ENCODE data around the gene LEMD2. TPM values are rescaled to one million over a fixed set of nuclear protein-coding genes. Genes with fewer than 3 reads are reported as not detected.

LEMD2 gene
- total RNA-seq, 1 experiment from 2014 or later, result 62.9 TPM

DNA sequence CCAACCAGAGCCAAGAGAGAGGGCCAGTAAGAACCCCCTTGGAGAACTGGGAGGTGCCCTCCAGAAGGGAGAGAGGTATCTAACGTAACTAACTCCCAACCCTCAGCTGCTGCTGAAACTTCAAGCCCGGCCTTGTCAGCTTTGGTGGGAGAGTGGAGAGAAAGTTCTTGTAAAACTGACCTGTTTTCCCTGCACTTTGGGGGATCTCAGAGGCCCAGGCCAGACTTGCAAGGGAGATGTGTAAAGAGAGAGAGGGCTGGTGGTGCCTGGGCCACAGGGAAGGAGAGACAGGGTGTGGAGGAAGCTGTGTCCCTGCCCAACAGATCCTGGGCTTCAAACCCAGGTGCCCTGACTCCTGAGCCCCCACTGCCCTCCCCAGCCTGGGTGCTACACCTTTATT, 24.9 kb downstream of the LEMD2 start (continued):
- no peak for TF ChIP-seq CBFB (CRISPR knock-in tag; IDR thresholded peaks at IDR 0.05; ENCODE audit: low read depth)
- TF ChIP-seq, protein P1, sequence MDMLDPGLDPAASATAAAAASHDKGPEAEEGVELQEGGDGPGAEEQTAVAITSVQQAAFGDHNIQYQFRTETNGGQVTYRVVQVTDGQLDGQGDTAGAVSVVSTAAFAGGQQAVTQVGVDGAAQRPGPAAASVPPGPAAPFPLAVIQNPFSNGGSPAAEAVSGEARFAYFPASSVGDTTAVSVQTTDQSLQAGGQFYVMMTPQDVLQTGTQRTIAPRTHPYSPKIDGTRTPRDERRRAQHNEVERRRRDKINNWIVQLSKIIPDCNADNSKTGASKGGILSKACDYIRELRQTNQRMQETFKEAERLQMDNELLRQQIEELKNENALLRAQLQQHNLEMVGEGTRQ (CRISPR knock-in tag; IDR thresholded peaks at IDR 0.05), result no peak

DNA sequence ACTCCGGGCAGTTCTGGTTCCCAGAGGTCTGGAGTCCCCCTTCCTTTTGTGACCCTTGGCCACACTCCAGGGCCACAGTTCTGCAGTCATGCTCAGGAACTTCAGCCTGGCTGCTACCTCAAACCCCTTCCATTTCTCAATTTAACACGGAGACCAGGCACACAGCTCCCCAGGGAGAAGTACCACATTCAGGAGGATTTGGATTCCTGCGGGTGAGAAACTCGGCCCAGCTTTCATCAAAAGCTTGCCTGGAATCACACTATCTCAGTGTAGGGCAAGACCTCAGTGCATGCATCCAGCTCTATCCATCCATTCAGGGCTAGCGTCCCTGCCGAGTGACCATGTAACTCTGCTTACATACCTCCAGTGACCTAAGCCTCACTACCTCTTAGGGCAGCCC, 25.4 kb downstream of the LEMD2 start:
- no peaks in the 10 kb centered on the region; the same call in 1 of the 2 replicates for H3K27me3 Mint-ChIP-seq (ENCODE audit: low read depth)
- TF ChIP-seq, protein P2, sequence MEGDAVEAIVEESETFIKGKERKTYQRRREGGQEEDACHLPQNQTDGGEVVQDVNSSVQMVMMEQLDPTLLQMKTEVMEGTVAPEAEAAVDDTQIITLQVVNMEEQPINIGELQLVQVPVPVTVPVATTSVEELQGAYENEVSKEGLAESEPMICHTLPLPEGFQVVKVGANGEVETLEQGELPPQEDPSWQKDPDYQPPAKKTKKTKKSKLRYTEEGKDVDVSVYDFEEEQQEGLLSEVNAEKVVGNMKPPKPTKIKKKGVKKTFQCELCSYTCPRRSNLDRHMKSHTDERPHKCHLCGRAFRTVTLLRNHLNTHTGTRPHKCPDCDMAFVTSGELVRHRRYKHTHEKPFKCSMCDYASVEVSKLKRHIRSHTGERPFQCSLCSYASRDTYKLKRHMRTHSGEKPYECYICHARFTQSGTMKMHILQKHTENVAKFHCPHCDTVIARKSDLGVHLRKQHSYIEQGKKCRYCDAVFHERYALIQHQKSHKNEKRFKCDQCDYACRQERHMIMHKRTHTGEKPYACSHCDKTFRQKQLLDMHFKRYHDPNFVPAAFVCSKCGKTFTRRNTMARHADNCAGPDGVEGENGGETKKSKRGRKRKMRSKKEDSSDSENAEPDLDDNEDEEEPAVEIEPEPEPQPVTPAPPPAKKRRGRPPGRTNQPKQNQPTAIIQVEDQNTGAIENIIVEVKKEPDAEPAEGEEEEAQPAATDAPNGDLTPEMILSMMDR (IDR thresholded peaks at IDR 0.05), result no peak
- TF ChIP-seq, protein P3, sequence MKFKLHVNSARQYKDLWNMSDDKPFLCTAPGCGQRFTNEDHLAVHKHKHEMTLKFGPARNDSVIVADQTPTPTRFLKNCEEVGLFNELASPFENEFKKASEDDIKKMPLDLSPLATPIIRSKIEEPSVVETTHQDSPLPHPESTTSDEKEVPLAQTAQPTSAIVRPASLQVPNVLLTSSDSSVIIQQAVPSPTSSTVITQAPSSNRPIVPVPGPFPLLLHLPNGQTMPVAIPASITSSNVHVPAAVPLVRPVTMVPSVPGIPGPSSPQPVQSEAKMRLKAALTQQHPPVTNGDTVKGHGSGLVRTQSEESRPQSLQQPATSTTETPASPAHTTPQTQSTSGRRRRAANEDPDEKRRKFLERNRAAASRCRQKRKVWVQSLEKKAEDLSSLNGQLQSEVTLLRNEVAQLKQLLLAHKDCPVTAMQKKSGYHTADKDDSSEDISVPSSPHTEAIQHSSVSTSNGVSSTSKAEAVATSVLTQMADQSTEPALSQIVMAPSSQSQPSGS (CRISPR knock-in tag; IDR thresholded peaks at IDR 0.05; ENCODE audit: borderline replicate concordance, low read depth), result no peak
- TF ChIP-seq, protein P4, sequence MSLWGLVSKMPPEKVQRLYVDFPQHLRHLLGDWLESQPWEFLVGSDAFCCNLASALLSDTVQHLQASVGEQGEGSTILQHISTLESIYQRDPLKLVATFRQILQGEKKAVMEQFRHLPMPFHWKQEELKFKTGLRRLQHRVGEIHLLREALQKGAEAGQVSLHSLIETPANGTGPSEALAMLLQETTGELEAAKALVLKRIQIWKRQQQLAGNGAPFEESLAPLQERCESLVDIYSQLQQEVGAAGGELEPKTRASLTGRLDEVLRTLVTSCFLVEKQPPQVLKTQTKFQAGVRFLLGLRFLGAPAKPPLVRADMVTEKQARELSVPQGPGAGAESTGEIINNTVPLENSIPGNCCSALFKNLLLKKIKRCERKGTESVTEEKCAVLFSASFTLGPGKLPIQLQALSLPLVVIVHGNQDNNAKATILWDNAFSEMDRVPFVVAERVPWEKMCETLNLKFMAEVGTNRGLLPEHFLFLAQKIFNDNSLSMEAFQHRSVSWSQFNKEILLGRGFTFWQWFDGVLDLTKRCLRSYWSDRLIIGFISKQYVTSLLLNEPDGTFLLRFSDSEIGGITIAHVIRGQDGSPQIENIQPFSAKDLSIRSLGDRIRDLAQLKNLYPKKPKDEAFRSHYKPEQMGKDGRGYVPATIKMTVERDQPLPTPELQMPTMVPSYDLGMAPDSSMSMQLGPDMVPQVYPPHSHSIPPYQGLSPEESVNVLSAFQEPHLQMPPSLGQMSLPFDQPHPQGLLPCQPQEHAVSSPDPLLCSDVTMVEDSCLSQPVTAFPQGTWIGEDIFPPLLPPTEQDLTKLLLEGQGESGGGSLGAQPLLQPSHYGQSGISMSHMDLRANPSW (CRISPR knock-in tag; conservative IDR thresholded peaks at IDR 0.05; ENCODE audit: low read depth), result no peak
- TF ChIP-seq NFE2L1 (CRISPR knock-in tag; IDR thresholded peaks at IDR 0.05), result no peak
- TF ChIP-seq, protein P5, sequence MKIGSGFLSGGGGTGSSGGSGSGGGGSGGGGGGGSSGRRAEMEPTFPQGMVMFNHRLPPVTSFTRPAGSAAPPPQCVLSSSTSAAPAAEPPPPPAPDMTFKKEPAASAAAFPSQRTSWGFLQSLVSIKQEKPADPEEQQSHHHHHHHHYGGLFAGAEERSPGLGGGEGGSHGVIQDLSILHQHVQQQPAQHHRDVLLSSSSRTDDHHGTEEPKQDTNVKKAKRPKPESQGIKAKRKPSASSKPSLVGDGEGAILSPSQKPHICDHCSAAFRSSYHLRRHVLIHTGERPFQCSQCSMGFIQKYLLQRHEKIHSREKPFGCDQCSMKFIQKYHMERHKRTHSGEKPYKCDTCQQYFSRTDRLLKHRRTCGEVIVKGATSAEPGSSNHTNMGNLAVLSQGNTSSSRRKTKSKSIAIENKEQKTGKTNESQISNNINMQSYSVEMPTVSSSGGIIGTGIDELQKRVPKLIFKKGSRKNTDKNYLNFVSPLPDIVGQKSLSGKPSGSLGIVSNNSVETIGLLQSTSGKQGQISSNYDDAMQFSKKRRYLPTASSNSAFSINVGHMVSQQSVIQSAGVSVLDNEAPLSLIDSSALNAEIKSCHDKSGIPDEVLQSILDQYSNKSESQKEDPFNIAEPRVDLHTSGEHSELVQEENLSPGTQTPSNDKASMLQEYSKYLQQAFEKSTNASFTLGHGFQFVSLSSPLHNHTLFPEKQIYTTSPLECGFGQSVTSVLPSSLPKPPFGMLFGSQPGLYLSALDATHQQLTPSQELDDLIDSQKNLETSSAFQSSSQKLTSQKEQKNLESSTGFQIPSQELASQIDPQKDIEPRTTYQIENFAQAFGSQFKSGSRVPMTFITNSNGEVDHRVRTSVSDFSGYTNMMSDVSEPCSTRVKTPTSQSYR (CRISPR knock-in tag; IDR thresholded peaks at IDR 0.05), result no peak
- TF ChIP-seq NFATC4 (CRISPR knock-in tag; IDR thresholded peaks at IDR 0.05), result no peak
- TF ChIP-seq NR2C2 (CRISPR knock-in tag; IDR thresholded peaks at IDR 0.05), result no peak
- TF ChIP-seq, protein P6, sequence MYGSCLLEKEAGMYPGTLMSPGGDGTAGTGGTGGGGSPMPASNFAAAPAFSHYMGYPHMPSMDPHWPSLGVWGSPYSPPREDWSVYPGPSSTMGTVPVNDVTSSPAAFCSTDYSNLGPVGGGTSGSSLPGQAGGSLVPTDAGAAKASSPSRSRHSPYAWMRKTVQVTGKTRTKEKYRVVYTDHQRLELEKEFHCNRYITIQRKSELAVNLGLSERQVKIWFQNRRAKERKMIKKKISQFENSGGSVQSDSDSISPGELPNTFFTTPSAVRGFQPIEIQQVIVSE (CRISPR knock-in tag; IDR thresholded peaks at IDR 0.05; ENCODE audit: borderline replicate concordance), result no peak
- TF ChIP-seq, protein P1 (CRISPR knock-in tag; IDR thresholded peaks at IDR 0.05), result no peak
- TF ChIP-seq, protein P7, sequence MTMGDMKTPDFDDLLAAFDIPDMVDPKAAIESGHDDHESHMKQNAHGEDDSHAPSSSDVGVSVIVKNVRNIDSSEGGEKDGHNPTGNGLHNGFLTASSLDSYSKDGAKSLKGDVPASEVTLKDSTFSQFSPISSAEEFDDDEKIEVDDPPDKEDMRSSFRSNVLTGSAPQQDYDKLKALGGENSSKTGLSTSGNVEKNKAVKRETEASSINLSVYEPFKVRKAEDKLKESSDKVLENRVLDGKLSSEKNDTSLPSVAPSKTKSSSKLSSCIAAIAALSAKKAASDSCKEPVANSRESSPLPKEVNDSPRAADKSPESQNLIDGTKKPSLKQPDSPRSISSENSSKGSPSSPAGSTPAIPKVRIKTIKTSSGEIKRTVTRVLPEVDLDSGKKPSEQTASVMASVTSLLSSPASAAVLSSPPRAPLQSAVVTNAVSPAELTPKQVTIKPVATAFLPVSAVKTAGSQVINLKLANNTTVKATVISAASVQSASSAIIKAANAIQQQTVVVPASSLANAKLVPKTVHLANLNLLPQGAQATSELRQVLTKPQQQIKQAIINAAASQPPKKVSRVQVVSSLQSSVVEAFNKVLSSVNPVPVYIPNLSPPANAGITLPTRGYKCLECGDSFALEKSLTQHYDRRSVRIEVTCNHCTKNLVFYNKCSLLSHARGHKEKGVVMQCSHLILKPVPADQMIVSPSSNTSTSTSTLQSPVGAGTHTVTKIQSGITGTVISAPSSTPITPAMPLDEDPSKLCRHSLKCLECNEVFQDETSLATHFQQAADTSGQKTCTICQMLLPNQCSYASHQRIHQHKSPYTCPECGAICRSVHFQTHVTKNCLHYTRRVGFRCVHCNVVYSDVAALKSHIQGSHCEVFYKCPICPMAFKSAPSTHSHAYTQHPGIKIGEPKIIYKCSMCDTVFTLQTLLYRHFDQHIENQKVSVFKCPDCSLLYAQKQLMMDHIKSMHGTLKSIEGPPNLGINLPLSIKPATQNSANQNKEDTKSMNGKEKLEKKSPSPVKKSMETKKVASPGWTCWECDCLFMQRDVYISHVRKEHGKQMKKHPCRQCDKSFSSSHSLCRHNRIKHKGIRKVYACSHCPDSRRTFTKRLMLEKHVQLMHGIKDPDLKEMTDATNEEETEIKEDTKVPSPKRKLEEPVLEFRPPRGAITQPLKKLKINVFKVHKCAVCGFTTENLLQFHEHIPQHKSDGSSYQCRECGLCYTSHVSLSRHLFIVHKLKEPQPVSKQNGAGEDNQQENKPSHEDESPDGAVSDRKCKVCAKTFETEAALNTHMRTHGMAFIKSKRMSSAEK (CRISPR knock-in tag; IDR thresholded peaks at IDR 0.05; ENCODE audit: borderline replicate concordance), result no peak
- TF ChIP-seq ZNF396 (CRISPR knock-in tag; IDR thresholded peaks at IDR 0.05; ENCODE audit: borderline replicate concordance), result no peak
- H3K9me3 Mint-ChIP-seq, result peaks cover 10% of the 10 kb centered on the region
- CTCF ChIA-PET, result interaction anchor here (7.1 kb wide), 1 partner anchor 7 kb away, joined by 41 read pairs; no protein-coding TSS in a partner anchor
- ATAC-seq (no peak), DNase-seq (ENCODE audit: low spot score) (no peak)
- POLR2A ChIA-PET, result no interaction called here
- no peaks in the 10 kb centered on the region for H3K36me3 Mint-ChIP-seq
- no peaks in the 10 kb centered on the region; the same call in 1 of the 2 replicates for H3K4me1 Mint-ChIP-seq
- H3K4me3 Mint-ChIP-seq, result no peak overlapping the region
- no peak overlapping the region for H3K27ac Mint-ChIP-seq

All from WTC11 (cell line).